ENCODE results near the gene EPB41L4A.

DNA sequence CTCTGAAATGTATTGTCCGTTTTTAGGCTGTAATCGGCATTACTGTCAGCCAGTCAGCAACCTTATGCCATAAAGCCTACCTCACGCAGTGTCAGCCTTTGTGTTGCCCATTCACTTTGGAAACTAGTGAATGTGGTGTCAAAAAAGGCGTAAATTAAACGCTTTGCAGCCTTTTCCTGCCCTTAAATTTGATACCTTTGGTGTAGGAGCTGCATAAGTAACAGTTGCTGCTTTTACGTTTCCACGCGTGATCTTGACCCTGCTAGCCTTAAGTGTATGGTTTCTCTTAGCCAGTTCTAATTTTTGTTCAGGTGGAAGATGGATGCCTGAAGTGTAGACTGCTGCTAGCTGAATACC, 257.7 kb downstream of the EPB41L4A start:
- TF ChIP-seq, protein P1, sequence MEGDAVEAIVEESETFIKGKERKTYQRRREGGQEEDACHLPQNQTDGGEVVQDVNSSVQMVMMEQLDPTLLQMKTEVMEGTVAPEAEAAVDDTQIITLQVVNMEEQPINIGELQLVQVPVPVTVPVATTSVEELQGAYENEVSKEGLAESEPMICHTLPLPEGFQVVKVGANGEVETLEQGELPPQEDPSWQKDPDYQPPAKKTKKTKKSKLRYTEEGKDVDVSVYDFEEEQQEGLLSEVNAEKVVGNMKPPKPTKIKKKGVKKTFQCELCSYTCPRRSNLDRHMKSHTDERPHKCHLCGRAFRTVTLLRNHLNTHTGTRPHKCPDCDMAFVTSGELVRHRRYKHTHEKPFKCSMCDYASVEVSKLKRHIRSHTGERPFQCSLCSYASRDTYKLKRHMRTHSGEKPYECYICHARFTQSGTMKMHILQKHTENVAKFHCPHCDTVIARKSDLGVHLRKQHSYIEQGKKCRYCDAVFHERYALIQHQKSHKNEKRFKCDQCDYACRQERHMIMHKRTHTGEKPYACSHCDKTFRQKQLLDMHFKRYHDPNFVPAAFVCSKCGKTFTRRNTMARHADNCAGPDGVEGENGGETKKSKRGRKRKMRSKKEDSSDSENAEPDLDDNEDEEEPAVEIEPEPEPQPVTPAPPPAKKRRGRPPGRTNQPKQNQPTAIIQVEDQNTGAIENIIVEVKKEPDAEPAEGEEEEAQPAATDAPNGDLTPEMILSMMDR (IDR thresholded peaks at IDR 0.05) = no peak
- no peak for TF ChIP-seq POLR2AphosphoS5 (IDR thresholded peaks at IDR 0.05)
- TF ChIP-seq POLR2A (IDR thresholded peaks at IDR 0.05) = no peak
